Activated CD8-positive, alpha-beta memory T cell treated with anti-CD3 and anti-CD28 coated beads, Interleukin-2, amount 50 U/mL, for 48 hours (primary cell): ENCODE measurements around the gene PRUNE2.
"Not testable (repeated sequence)": the region's sequence is repeated elsewhere in the genome, so short reads cannot be mapped to it uniquely, and the experiment has no call there.

ENCODE experiments used
- DNase-seq: peaks from one replicate; pipeline ENCODE4 v3.0.0-alpha.2; 2020

Gene PRUNE2

GRCh38 chr9:76793784-76794431 is 112.0 kb downstream of the PRUNE2 start:
- DNase-seq: no peak

GRCh38 chr9:76789840-76790239 is 116.1 kb downstream of the PRUNE2 start:
- no peak for DNase-seq

GRCh38 chr9:76787677-76788076 is 118.2 kb downstream of the PRUNE2 start:
- no peak for DNase-seq

GRCh38 chr9:76785501-76785900 is 120.4 kb downstream of the PRUNE2 start:
- no peak for DNase-seq

- no peak for DNase-seq
Measured at GRCh38 chr9:76784881-76785280, 121.0 kb downstream of the PRUNE2 start.

- no peak for DNase-seq
Measured at GRCh38 chr9:76772686-76773445, 133.0 kb downstream of the PRUNE2 start.

GRCh38 chr9:76766126-76766525 is 139.8 kb downstream of the PRUNE2 start:
- DNase-seq: no peak

GRCh38 chr9:76764138-76764537 is 141.8 kb downstream of the PRUNE2 start, which contains the start of gene PCA3:
Gene PCA3 (plus strand): TSS chr9:76764438.
- DNase-seq: no peak

- no peak for DNase-seq
Measured at GRCh38 chr9:76761448-76761847, 144.5 kb downstream of the PRUNE2 start.

GRCh38 chr9:76759732-76760131 is 146.2 kb downstream of the PRUNE2 start:
- no peak for DNase-seq

- no peak for DNase-seq
Measured at GRCh38 chr9:76758476-76758875, 147.4 kb downstream of the PRUNE2 start.

GRCh38 chr9:76756941-76757673 is 148.8 kb downstream of the PRUNE2 start:
- DNase-seq: no peak

- DNase-seq: no peak
Measured at GRCh38 chr9:76756268-76756640, 149.7 kb downstream of the PRUNE2 start.

- DNase-seq: no peak
Measured at GRCh38 chr9:76751001-76751400, 154.9 kb downstream of the PRUNE2 start.

GRCh38 chr9:76744336-76744735 is 161.6 kb downstream of the PRUNE2 start:
- no peak for DNase-seq

- DNase-seq: no peak
Measured at GRCh38 chr9:76743931-76744330, 162.0 kb downstream of the PRUNE2 start.

GRCh38 chr9:76742890-76743289 is 163.0 kb downstream of the PRUNE2 start:
- not testable (repeated sequence) for DNase-seq

GRCh38 chr9:76741524-76741923 is 164.4 kb downstream of the PRUNE2 start:
- no peak for DNase-seq

GRCh38 chr9:76738402-76738801 is 167.5 kb downstream of the PRUNE2 start:
- no peak for DNase-seq

GRCh38 chr9:76737154-76737902 is 168.6 kb downstream of the PRUNE2 start:
- no peak for DNase-seq

GRCh38 chr9:76734716-76735115 is 171.2 kb downstream of the PRUNE2 start:
- no peak for DNase-seq

GRCh38 chr9:76733096-76733495 is 172.8 kb downstream of the PRUNE2 start:
- no peak for DNase-seq

GRCh38 chr9:76732341-76732958 is 173.5 kb downstream of the PRUNE2 start:
- DNase-seq: no peak
